H9 (cell line): Measurements from ENCODE around the gene FGF22. TPM values are rescaled to one million over a fixed set of nuclear protein-coding genes. Genes with fewer than 3 reads are reported as not detected.

Experiments used
- DNase-seq: peaks from one replicate; pipeline ENCODE4 v3.0.0-alpha.2; 2017
- H2AFZ ChIP-seq: one replicate; pipeline ENCODE4 v1.6.1; 2013; ENCODE audit warnings: mild to moderate bottlenecking, low read length, control low read depth, moderate library complexity
- H2AK5ac ChIP-seq: 2 replicates; pipeline ENCODE4 v1.6.1; 2013; ENCODE audit warnings: low read length, control low read depth, mixed read lengths; ENCODE audit not compliant: insufficient read length
- H2BK120ac ChIP-seq: one replicate; pipeline ENCODE4 v1.6.1; 2013; ENCODE audit warnings: low read depth, mild to moderate bottlenecking, low read length, control low read depth, inconsistent platforms; ENCODE audit not compliant: poor library complexity, severe bottlenecking
- H2BK12ac ChIP-seq: 2 replicates; pipeline ENCODE4 v1.6.1; 2013; ENCODE audit warnings: low read length, control low read depth, mixed read lengths, low read depth; ENCODE audit not compliant: insufficient read length
- H2BK15ac ChIP-seq: 2 replicates; pipeline ENCODE4 v1.6.1; 2013; ENCODE audit warnings: low read depth, low read length, control low read depth
- H2BK20ac ChIP-seq: one replicate; pipeline ENCODE4 v1.6.1; 2013; ENCODE audit warnings: low read depth, mild to moderate bottlenecking, low read length, control low read depth, inconsistent platforms; ENCODE audit not compliant: poor library complexity, severe bottlenecking
- H2BK5ac ChIP-seq: 2 replicates; pipeline ENCODE4 v1.6.1; 2013; ENCODE audit warnings: low read length, control low read depth, mixed read lengths; ENCODE audit not compliant: insufficient read length
- H3K14ac ChIP-seq: 2 replicates; pipeline ENCODE4 v1.6.1; 2013; ENCODE audit warnings: low read length, control low read depth; ENCODE audit not compliant: insufficient read depth
- H3K18ac ChIP-seq: 2 replicates; pipeline ENCODE4 v1.6.1; 2013; ENCODE audit warnings: low read depth, mild to moderate bottlenecking, mixed read lengths, low read length, control low read depth; ENCODE audit not compliant: insufficient read length
- H3K23ac ChIP-seq: 2 replicates; pipeline ENCODE4 v1.6.1; 2013; ENCODE audit warnings: low read length, control low read depth, mixed read lengths, low read depth; ENCODE audit not compliant: insufficient read length
- H3K23me2 ChIP-seq: 2 replicates; pipeline ENCODE4 v1.6.1; 2013; ENCODE audit warnings: low read depth, mild to moderate bottlenecking, mixed read lengths, low read length, control low read depth; ENCODE audit not compliant: insufficient read length, poor library complexity, severe bottlenecking
- H3K27ac ChIP-seq: 2 replicates; pipeline ENCODE4 v1.5.1; 2013; ENCODE audit warnings: low read length, control low read depth, mixed read lengths, low read depth; ENCODE audit not compliant: insufficient read length
- H3K27me3 ChIP-seq: 2 replicates; pipeline ENCODE4 v1.6.1; 2013; ENCODE audit warnings: low read length, control low read depth, inconsistent platforms; ENCODE audit not compliant: insufficient read depth
- H3K4ac ChIP-seq: 2 replicates; pipeline ENCODE4 v1.6.1; 2013; ENCODE audit warnings: low read depth, mild to moderate bottlenecking, control low read depth, inconsistent platforms, low read length, moderate library complexity
- H3K4me1 ChIP-seq: 2 replicates; pipeline ENCODE4 v1.6.1; 2013; ENCODE audit warnings: low read length, control low read depth, inconsistent platforms; ENCODE audit not compliant: insufficient read depth
- H3K4me2 ChIP-seq: 2 replicates; pipeline ENCODE4 v1.6.1; 2013; ENCODE audit warnings: low read length, control low read depth, mixed read lengths; ENCODE audit not compliant: insufficient read length, insufficient read depth
- H3K56ac ChIP-seq: 2 replicates; pipeline ENCODE4 v1.6.1; 2013; ENCODE audit warnings: low read depth, mild to moderate bottlenecking, mixed read lengths, low read length, control low read depth; ENCODE audit not compliant: insufficient read length
- H3K79me1 ChIP-seq: 2 replicates; pipeline ENCODE4 v1.6.1; 2013; ENCODE audit warnings: low read depth, mild to moderate bottlenecking, moderate library complexity, low read length, control low read depth, inconsistent platforms; ENCODE audit not compliant: insufficient read depth, poor library complexity, severe bottlenecking
- H3K79me2 ChIP-seq: 2 replicates; pipeline ENCODE4 v1.6.1; 2013; ENCODE audit warnings: low read length, control low read depth, inconsistent platforms; ENCODE audit not compliant: insufficient read depth
- H3K9ac ChIP-seq: 2 replicates; pipeline ENCODE4 v1.6.1; 2013; ENCODE audit warnings: low read length, control low read depth, mixed read lengths; ENCODE audit not compliant: insufficient read length; ENCODE audit errors: extremely low read depth
- H3K9me3 ChIP-seq: one replicate; pipeline ENCODE4 v1.6.1; 2013; ENCODE audit warnings: low read depth, low read length, inconsistent platforms; ENCODE audit not compliant: control insufficient read depth
- H3T11ph ChIP-seq: one replicate; pipeline ENCODE4 v1.6.1; 2013; ENCODE audit warnings: mild to moderate bottlenecking, low read length, control low read depth, inconsistent platforms
- H4K20me1 ChIP-seq: one replicate; pipeline ENCODE4 v1.6.1; 2013; ENCODE audit not compliant: control insufficient read depth, insufficient read length, insufficient read depth
- H4K5ac ChIP-seq: 2 replicates; pipeline ENCODE4 v1.6.1; 2013; ENCODE audit warnings: low read depth, mild to moderate bottlenecking, mixed read lengths, low read length, control low read depth; ENCODE audit not compliant: insufficient read length
- H4K8ac ChIP-seq: replicated peaks from 2 replicates; pipeline ENCODE4 v1.6.1; 2013; ENCODE audit warnings: low read length, control low read depth, mixed read lengths, low read depth; ENCODE audit not compliant: insufficient read length
- H4K91ac ChIP-seq: 2 replicates; pipeline ENCODE4 v1.6.1; 2013; ENCODE audit warnings: low read depth, mild to moderate bottlenecking, moderate library complexity, mixed read lengths, low read length, control low read depth; ENCODE audit not compliant: insufficient read length
- H3K27ac Mint-ChIP-seq, 3 experiments: 2 replicates in 2 of 3; 3 replicates in 1 of 3; pipeline ENCODE4 v1.8.0; 2020 to 2021; ENCODE audit warnings: mixed read lengths in 3 of 3, mild to moderate bottlenecking in 1 of 3, moderate library complexity in 1 of 3
- H3K27me3 Mint-ChIP-seq: 2 replicates; pipeline ENCODE4 v1.8.0; 2021; ENCODE audit warnings: low read depth, mild to moderate bottlenecking, moderate library complexity, mixed read lengths
- H3K36me3 Mint-ChIP-seq, 3 experiments: 2 replicates in 2 of 3; 3 replicates in 1 of 3; pipeline ENCODE4 v1.8.0; 2020 to 2021; ENCODE audit warnings: low read depth in 3 of 3, mixed read lengths in 3 of 3; ENCODE audit not compliant: insufficient read depth in 1 of 3
- H3K4me1 Mint-ChIP-seq, 2 experiments: 2 replicates each; pipeline ENCODE4 v1.8.0; 2020; ENCODE audit warnings: mixed read lengths in 2 of 2
- H3K4me3 Mint-ChIP-seq, 2 experiments: 2 replicates in 1 of 2; 3 replicates in 1 of 2; pipeline ENCODE4 v1.8.0; 2020 to 2021; ENCODE audit warnings: mild to moderate bottlenecking in 2 of 2, mixed read lengths in 2 of 2, moderate library complexity in 1 of 2
- H3K9me3 Mint-ChIP-seq, 2 experiments: 2 replicates in 1 of 2; 3 replicates in 1 of 2; pipeline ENCODE4 v1.8.0; 2020; ENCODE audit warnings: mild to moderate bottlenecking in 2 of 2, mixed read lengths in 2 of 2, moderate library complexity in 1 of 2
- CTCF ChIP-seq: fragments of 200-600 bp; sonication (generic); conservative IDR thresholded peaks from 3 replicates; pipeline ENCODE4 v1.8.0; 2021; ENCODE audit warnings: antibody characterized with exemption, mild to moderate bottlenecking
- WGBS: extraction: QIAGEN DNeasy Blood & Tissue Kit; methylation state at CpG from one replicate; pipeline ENCODE4 v1.1.7; 2013; ENCODE audit warnings: missing lambda C conversion rate, low lambda C conversion rate, mixed read lengths; ENCODE audit not compliant: insufficient read length; ENCODE audit errors: extremely low coverage; 5-methylcytosine and 5-hydroxymethylcytosine counted together
- total RNA-seq: library from RNA; stranded (reverse); gene quantifications from 2 replicates; pipeline ENCODE4 v1.2.1, GENCODE V29; 2021

FGF22 gene
- total RNA-seq, 1 experiment from 2014 or later, result 0.72 TPM

- no peak overlapping the region for H4K91ac ChIP-seq
- peaks cover 5% of the 10 kb centered on the region for H3K79me1 ChIP-seq
- no peak overlapping the region for H3K23ac ChIP-seq
- H3K36me3 Mint-ChIP-seq, result peaks cover 0 to 4% (median 2%) of the 10 kb centered on the region in 3 experiments; a peak in 3 of 7 replicates
- no peak overlapping the region for H2BK5ac ChIP-seq
- H3K4me1 Mint-ChIP-seq, result peaks cover 13 to 18% of the 10 kb centered on the region in 2 experiments
- H3K4me3 Mint-ChIP-seq, result peak overlapping the region; percentile 76 to 85
- H4K20me1 ChIP-seq, result peaks cover 8% of the 10 kb centered on the region
- no peak overlapping the region for H3K18ac ChIP-seq
- no peak overlapping the region for H3T11ph ChIP-seq
- no peak overlapping the region for H3K56ac ChIP-seq
- peaks cover 15% of the 10 kb centered on the region for H3K27me3 Mint-ChIP-seq
- no peak overlapping the region for H4K8ac ChIP-seq
- no peak overlapping the region for H2BK120ac ChIP-seq
- no CpG with 5 or more reads among the region's 31 CpGs for WGBS
- H2BK20ac ChIP-seq, result no peak overlapping the region
- H3K79me2 ChIP-seq, result peaks cover 56% of the 10 kb centered on the region; the same call in 1 of the 2 replicates
- H2AK5ac ChIP-seq, result no peak overlapping the region
- no peak overlapping the region for H2AFZ ChIP-seq
- no peaks in the 10 kb centered on the region for H3K27me3 ChIP-seq
- no peak overlapping the region for H3K4ac ChIP-seq
- no peak overlapping the region for H4K5ac ChIP-seq
- H3K27ac Mint-ChIP-seq, result peak overlapping the region in 2 of 3 experiments; percentile 83 to 85; a peak in 3 of 7 replicates
- H3K9ac ChIP-seq, result peak overlapping the region; percentile 73
- peaks cover 7% of the 10 kb centered on the region for H3K23me2 ChIP-seq
- H3K9me3 ChIP-seq, result no peaks in the 10 kb centered on the region
- no peak for TF ChIP-seq CTCF
- H3K4me2 ChIP-seq, result peak overlapping the region; percentile 69
- peaks cover 0 to 3% of the 10 kb centered on the region in 2 experiments; a peak in 2 of 5 replicates for H3K9me3 Mint-ChIP-seq
- H3K27ac ChIP-seq, result no peak overlapping the region
- no peak overlapping the region for H2BK15ac ChIP-seq
- no peak overlapping the region for H2BK12ac ChIP-seq
- no peaks in the 10 kb centered on the region; the same call in 1 of the 2 replicates for H3K4me1 ChIP-seq
- DNase-seq, result no peak
- no peak overlapping the region for H3K14ac ChIP-seq
Measured at GRCh38 chr19:661427-662196, 21.9 kb downstream of the FGF22 start.
